ENCODE data around the gene TSPAN2.
"Not testable (repeated sequence)": the region's sequence is repeated elsewhere in the genome, so short reads cannot be mapped to it uniquely, and the experiment has no call there.

TSPAN2 gene

GRCh38 chr1:115023593-115023992 is 65.7 kb downstream of the TSPAN2 start:
- TF ChIP-seq CTCF (IDR thresholded peaks at IDR 0.05; ENCODE audit: extremely low read depth, insufficient read depth, missing control alignments) = no peak
- in situ Hi-C loops (cut with MboI; ENCODE audit: low pct_unique_long_range_greater_than_20kb, low sequenced_read_pairs, unreplicated experiment) = no loop called here
- DNase-seq (ENCODE audit: low spot score) = no peak

- no peak for TF ChIP-seq CTCF (IDR thresholded peaks at IDR 0.05; ENCODE audit: extremely low read depth, insufficient read depth, missing control alignments)
- in situ Hi-C loops (cut with MboI; ENCODE audit: low pct_unique_long_range_greater_than_20kb, low sequenced_read_pairs, unreplicated experiment) = no loop called here
- DNase-seq (ENCODE audit: low spot score) = no peak
Observed at GRCh38 chr1:115021145-115021544, 68.2 kb downstream of the TSPAN2 start.

- DNase-seq (ENCODE audit: low spot score); in situ Hi-C loops (cut with MboI; ENCODE audit: low pct_unique_long_range_greater_than_20kb, low sequenced_read_pairs, unreplicated experiment): not testable (repeated sequence)
Observed at GRCh38 chr1:115019549-115019948, 69.8 kb downstream of the TSPAN2 start.

GRCh38 chr1:115013792-115014191 is 75.5 kb downstream of the TSPAN2 start:
- in situ Hi-C loops (cut with MboI; ENCODE audit: low pct_unique_long_range_greater_than_20kb, low sequenced_read_pairs, unreplicated experiment) = no loop called here
- TF ChIP-seq CTCF (IDR thresholded peaks at IDR 0.05; ENCODE audit: extremely low read depth, insufficient read depth, missing control alignments) = no peak
- DNase-seq (ENCODE audit: low spot score) = no peak

- DNase-seq (ENCODE audit: low spot score) = no peak
- in situ Hi-C loops (cut with MboI; ENCODE audit: low pct_unique_long_range_greater_than_20kb, low sequenced_read_pairs, unreplicated experiment) = no loop called here
- TF ChIP-seq CTCF (IDR thresholded peaks at IDR 0.05; ENCODE audit: extremely low read depth, insufficient read depth, missing control alignments) = no peak
Observed at GRCh38 chr1:115012434-115012833, 76.9 kb downstream of the TSPAN2 start.

- no peak for DNase-seq (ENCODE audit: low spot score)
- no peak for TF ChIP-seq CTCF (IDR thresholded peaks at IDR 0.05; ENCODE audit: extremely low read depth, insufficient read depth, missing control alignments)
- in situ Hi-C loops (cut with MboI; ENCODE audit: low pct_unique_long_range_greater_than_20kb, low sequenced_read_pairs, unreplicated experiment) = no loop called here
Observed at GRCh38 chr1:115012006-115012405, 77.3 kb downstream of the TSPAN2 start.

- no peak for TF ChIP-seq CTCF (IDR thresholded peaks at IDR 0.05; ENCODE audit: extremely low read depth, insufficient read depth, missing control alignments)
- in situ Hi-C loops (cut with MboI; ENCODE audit: low pct_unique_long_range_greater_than_20kb, low sequenced_read_pairs, unreplicated experiment) = no loop called here
- DNase-seq (ENCODE audit: low spot score) = no peak
Observed at GRCh38 chr1:115006191-115006590, 83.1 kb downstream of the TSPAN2 start.

Measured in GM13977 (cell line).